GM21529 (cell line): ENCODE results near the gene CREB5.

Experiments
- ATAC-seq: cut with Tn5 transposase; IDR thresholded peaks from one replicate; pipeline ENCODE4 v1.9.1; 2021; ENCODE audit not compliant: unreplicated experiment

The CREB5 gene

GRCh38 chr7:28871631-28872030 lies 459.3 kb downstream of the CREB5 start:
- ATAC-seq, result no peak

DNA sequence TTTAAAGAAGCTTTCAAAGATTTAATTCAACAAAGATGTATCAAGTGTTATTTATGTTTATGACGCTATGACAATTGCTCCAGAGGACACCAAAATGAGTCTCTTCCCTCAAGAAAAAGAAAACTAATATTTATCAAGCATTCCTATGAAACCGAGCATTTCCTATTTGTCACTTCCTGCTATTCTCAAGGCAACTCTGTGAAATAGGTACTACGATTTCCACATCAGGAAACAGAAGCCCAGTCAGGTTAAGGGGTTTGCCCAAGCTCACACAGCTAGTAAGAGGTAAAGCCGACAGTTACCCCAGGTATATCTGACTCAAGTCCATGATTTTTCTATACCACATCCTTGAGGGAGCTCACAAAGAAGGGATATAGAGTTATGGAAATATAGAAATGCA lies 459.9 kb downstream of the CREB5 start:
- ATAC-seq, result no peak

GRCh38 chr7:28873365-28873764 lies 461.0 kb downstream of the CREB5 start:
- no peak for ATAC-seq

GRCh38 chr7:28874001-28874400 lies 461.7 kb downstream of the CREB5 start:
- no peak for ATAC-seq
